ENCODE data around the gene HSDL1. TPM values are rescaled to one million over a fixed set of nuclear protein-coding genes. Genes with fewer than 3 reads are reported as not detected.

The HSDL1 gene
- total RNA-seq, 4 donors from 2014 or later: 20.2 to 26.8 (median 22.6) TPM

DNA sequence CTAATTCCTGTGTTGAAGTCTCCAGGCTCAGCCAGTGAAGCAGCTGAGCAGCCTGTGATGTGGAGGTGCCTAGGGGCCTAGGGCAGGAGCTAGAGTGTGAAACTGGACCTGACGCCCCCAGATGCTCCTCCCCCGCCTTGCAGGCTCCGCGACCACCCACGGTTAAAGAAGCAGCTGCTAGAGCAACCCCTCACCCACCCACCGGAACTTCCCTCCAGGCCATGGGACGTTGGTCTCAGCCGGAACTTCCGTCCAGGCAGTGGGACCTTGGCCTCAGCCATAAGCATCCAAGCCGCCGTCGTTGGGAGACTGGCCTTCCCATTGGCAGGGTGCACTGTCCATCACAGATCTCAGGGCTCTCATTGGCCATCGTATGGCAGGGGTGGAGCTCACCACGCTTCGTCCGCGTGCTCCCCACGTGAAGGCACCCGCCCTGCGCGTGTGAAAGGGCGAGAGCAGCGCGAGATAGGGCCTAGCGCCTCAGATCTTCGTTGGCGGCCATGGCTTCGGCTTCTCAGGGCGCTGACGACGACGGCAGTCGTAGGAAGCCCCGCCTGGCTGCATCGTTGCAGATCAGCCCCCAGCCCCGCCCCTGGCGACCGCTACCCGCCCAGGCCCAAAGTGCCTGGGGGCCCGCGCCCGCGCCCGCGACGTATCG, 45.9 kb upstream of the HSDL1 start, which contains the start of gene ADAD2:
TSS of gene ADAD2 (plus strand) at position 427 of the 658 bp plus-strand sequence. CDS start at position 501, 74 bp downstream.
- Histone ChIP-seq H3K36me3 (no peaks in the 10 kb centered on the region), H3K9me3 (no peaks in the 10 kb centered on the region), H3K27me3 (peaks cover 0 to 4% (median 0%) of the 10 kb centered on the region in 3 donors), H3K4me3 (no peak within 1 kb of the TSS), H3K27ac (no peak within 1 kb of the TSS), H3K4me1 (peaks cover 0 to 4% of the 10 kb centered on the region in 2 donors)
- DNase-seq (no peak), ATAC-seq (no peak)
- no peak for TF ChIP-seq POLR2A (IDR thresholded peaks at IDR 0.05)
- TF ChIP-seq, protein P1, sequence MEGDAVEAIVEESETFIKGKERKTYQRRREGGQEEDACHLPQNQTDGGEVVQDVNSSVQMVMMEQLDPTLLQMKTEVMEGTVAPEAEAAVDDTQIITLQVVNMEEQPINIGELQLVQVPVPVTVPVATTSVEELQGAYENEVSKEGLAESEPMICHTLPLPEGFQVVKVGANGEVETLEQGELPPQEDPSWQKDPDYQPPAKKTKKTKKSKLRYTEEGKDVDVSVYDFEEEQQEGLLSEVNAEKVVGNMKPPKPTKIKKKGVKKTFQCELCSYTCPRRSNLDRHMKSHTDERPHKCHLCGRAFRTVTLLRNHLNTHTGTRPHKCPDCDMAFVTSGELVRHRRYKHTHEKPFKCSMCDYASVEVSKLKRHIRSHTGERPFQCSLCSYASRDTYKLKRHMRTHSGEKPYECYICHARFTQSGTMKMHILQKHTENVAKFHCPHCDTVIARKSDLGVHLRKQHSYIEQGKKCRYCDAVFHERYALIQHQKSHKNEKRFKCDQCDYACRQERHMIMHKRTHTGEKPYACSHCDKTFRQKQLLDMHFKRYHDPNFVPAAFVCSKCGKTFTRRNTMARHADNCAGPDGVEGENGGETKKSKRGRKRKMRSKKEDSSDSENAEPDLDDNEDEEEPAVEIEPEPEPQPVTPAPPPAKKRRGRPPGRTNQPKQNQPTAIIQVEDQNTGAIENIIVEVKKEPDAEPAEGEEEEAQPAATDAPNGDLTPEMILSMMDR (IDR thresholded peaks at IDR 0.05 in 4 of 5, conservative IDR thresholded peaks at IDR 0.05 in 1 of 5): no peak
- in situ Hi-C loops (cut with MboI; ENCODE audit: low sequenced_read_pairs in 4 of 4) (loop anchor here in 2 of 4 donors (25.0 kb wide), 3 partner anchors 104 to 379 kb away; partner anchors contain the start of genes HSBP1 (in 1 of the 2), NECAB2 (in 1 of the 2) and OSGIN1 (in 1 of the 2)), intact Hi-C loops (cut with DNase I; ENCODE audit: low total_unique reads) (no loop called here)

DNA sequence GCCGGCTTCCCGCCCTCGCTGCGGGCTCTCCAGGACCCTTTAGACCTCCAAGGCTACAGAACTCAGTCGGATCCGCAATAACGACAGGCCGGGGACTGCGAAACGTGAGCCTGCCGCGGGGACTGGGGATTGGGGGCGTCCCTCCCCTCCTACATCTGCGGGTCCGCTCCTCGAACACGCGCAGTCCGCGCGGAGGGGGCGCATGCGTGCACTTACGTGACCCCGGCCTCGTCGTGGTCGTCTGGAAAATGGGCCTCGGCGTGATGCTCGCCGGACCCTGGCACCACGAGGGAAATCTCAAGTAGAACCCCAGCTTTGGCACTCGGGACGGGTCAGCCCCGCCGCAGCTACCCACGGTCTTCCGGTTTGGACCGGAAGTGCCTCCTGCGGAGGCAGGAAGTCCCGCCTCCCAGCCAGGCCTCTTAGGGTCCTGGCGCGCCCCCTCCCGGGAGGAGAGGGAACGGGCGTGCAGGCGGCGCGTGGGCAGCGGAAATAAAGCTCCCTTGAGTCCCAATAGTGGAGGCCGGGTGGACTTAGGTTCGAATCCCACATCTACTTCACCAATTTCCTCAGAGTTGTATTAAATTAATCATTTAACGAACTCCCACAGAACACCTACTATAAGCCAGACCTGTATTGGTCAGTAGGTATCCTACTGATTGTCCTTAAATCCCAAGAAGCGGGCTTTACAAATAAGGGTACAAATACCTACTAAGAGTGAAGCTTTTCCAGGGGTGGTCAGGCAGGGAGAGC, 41.9 kb upstream of the HSDL1 start, which contains the start of gene TAF1C:
TSS of gene TAF1C (minus strand) at position 373 of the 753 bp plus-strand sequence. CDS start 2,069 bp downstream, outside the sequence.
- in situ Hi-C loops (cut with MboI; ENCODE audit: low sequenced_read_pairs in 4 of 4) (loop anchor here in 3 of 4 donors (10.0 to 25.0 kb wide), 5 partner anchors 100 to 375 kb away; partner anchors contain the start of genes OSGIN1 (in 2 of the 3), HSBP1 (in 1 of the 3) and NECAB2 (in 1 of the 3)), intact Hi-C loops (cut with DNase I; ENCODE audit: low total_unique reads) (loop anchor here (1.0 to 5.0 kb wide), 6 partner anchors 42 to 360 kb away; partner anchors contain the start of genes DNAAF1, HSDL1, MBTPS1 and MEAK7)
- ATAC-seq (peak; percentile 91 to 97), DNase-seq (peak; percentile 74 to 92)
- Histone ChIP-seq H3K27ac (peak within 1 kb of the TSS; percentile 81 to 86 (median 82)), H3K36me3 (peaks cover 0 to 28% of the 10 kb centered on the region in 2 donors), H3K9me3 (no peaks in the 10 kb centered on the region), H3K4me1 (peaks cover 0 to 8% of the 10 kb centered on the region in 2 donors), H3K27me3 (no peaks in the 10 kb centered on the region), H3K4me3 (peak within 1 kb of the TSS; percentile 74 to 100 (median 98))
- TF ChIP-seq, protein P1 (IDR thresholded peaks at IDR 0.05 in 4 of 5, conservative IDR thresholded peaks at IDR 0.05 in 1 of 5): peak; percentile 92 to 97 (median 96)
- peak; percentile 10 to 34 for TF ChIP-seq POLR2A (IDR thresholded peaks at IDR 0.05)

DNA sequence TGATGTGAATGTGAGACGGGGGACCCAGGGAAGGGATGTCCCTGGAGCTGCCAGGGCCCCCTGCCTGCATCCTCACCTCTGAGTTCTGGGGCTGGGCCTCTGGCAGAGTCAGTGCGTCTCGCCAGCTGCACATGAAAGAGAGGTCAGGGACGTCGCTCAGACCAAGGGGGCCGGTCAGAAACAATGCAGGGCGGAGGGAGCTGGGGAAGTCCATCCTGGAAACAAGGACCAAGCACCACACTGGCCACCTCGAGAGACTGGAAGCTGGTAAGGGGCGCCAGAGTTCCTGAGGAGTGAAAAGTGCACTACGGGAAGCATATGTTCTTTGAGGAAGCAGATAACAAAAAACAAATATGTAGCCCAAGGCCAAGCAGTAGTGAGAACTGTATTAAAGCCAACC, 39.8 kb upstream of the HSDL1 start:
- DNase-seq: no peak
- H3K27ac ChIP-seq: peak overlapping the region in 3 of 4 donors; percentile 81 to 86 (median 82)
- peaks cover 0 to 8% of the 10 kb centered on the region in 2 donors for H3K4me1 ChIP-seq
- peaks cover 0 to 48% of the 10 kb centered on the region in 2 donors for H3K36me3 ChIP-seq
- H3K4me3 ChIP-seq: peak overlapping the region in 1 of 4 donors; percentile 99
- no peaks in the 10 kb centered on the region for H3K27me3 ChIP-seq
- H3K9me3 ChIP-seq: no peaks in the 10 kb centered on the region
- ATAC-seq: peak in 1 of 2 donors; percentile 30
- intact Hi-C loops (cut with DNase I; ENCODE audit: low total_unique reads) (loop anchor here (5.0 kb wide), 1 partner anchor 217 kb away; the partner anchor contains the start of gene NECAB2), in situ Hi-C loops (cut with MboI; ENCODE audit: low sequenced_read_pairs in 4 of 4) (loop anchor here in 3 of 4 donors (10.0 to 25.0 kb wide), 5 partner anchors 97 to 372 kb away; partner anchors contain the start of genes OSGIN1 (in 2 of the 3), HSBP1 (in 1 of the 3) and NECAB2 (in 1 of the 3))
- TF ChIP-seq, protein P1 (IDR thresholded peaks at IDR 0.05 in 4 of 5, conservative IDR thresholded peaks at IDR 0.05 in 1 of 5): no peak
- TF ChIP-seq POLR2A (IDR thresholded peaks at IDR 0.05): no peak

DNA sequence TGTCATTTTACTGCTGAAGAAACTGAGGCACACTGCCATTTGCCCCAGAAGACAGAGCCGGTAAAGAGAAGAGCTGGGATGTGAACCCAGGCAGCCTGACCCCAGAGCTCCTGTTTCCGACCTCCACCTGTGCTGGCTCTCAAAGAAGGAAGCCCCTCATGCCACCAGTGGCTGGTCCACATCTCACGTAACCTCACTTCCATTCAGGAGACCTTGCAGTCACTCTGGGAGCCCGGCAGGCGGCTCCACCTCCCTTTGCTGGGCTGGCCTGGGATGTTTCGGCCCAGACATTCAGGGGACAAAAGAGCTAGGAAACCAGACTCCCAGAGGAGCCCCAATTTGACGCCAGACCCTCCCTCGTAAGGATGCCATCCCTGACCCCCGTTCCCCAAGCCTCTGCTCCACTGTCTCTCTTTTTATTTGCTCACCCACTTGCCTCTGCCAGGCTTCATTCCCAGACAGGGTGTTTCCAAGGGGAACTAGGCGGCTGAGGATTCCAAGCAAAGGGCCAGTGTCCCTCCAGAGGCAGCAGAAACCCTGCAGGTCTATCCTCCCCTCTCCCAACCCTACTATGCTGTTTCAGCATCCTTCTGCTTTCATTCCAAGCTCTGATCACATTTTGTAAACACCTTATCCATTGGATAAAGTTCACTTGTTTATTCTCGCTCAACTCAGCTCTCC, 39.1 kb upstream of the HSDL1 start:
- Histone ChIP-seq H3K36me3 (peaks cover 0 to 48% of the 10 kb centered on the region in 2 donors), H3K27me3 (no peaks in the 10 kb centered on the region), H3K9me3 (no peaks in the 10 kb centered on the region), H3K4me1 (peaks cover 0 to 8% of the 10 kb centered on the region in 2 donors), H3K4me3 (no peak overlapping the region), H3K27ac (peak overlapping the region in 3 of 4 donors; percentile 62 to 82 (median 81))
- TF ChIP-seq POLR2A (IDR thresholded peaks at IDR 0.05): no peak
- TF ChIP-seq, protein P1 (IDR thresholded peaks at IDR 0.05 in 4 of 5, conservative IDR thresholded peaks at IDR 0.05 in 1 of 5): peak in 2 of 5 experiments; percentile 33 to 35
- DNase-seq: no peak
- intact Hi-C loops (cut with DNase I; ENCODE audit: low total_unique reads) (no loop called here), in situ Hi-C loops (cut with MboI; ENCODE audit: low sequenced_read_pairs in 4 of 4) (loop anchor here in 3 of 4 donors (10.0 to 25.0 kb wide), 5 partner anchors 97 to 372 kb away; partner anchors contain the start of genes OSGIN1 (in 2 of the 3), HSBP1 (in 1 of the 3) and NECAB2 (in 1 of the 3))
- ATAC-seq: no peak
